ENCODE data around the gene KDF1. TPM values are rescaled to one million over a fixed set of nuclear protein-coding genes. Genes with fewer than 3 reads are reported as not detected.

KDF1 gene
- total RNA-seq, 4 donors from 2014 or later, result 2.3 TPM; not detected in 3

DNA sequence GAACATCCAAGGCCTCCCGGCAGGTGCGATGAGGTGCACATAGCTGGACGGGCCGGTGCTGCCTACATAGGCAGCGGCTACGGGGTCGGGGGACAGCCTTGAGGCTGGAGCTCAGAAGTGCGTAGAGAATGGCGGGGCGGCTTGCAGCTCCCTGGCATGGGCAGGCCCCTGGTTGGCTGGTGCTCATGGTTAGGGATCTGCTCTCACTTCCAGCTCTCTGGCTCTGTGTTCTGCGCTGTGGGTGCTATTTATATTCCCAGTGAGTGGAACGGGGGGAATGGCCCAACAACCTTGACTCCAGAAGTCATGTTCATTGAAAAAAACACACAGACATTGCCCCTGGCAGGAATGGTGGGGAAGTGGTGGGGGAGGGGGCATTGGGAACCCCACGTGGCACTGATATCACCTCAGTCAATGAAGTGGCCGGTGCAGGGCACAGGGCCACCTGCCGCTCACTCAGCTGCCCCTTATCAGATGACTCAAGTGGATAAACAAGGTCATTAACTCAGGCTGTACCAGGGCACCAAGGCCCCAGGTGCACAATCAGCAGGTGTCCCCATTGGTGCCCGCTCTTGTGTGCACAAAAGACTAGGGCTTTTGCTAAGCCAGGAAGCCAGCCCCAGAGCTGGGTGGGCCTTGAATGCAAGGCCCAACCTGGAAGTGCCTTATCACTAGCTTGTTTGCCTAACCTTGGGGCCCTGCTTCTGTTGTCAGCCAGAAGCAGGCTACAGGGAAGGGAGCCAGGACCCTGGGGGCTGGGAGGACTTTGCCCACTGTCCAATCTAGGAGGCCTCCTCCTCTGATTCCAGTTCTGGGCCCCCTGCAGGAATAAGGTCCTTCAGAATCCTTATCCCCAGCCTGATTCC, 46.3 kb downstream of the KDF1 start, which contains the start of gene NR0B2:
NR0B2 (minus strand) TSS at position 222 of the 866 bp plus-strand sequence; CDS start at position 187, 35 bp downstream.
- ATAC-seq, result no peak
- Histone ChIP-seq H3K27me3 (no peaks in the 10 kb centered on the region), H3K9me3 (no peaks in the 10 kb centered on the region), H3K36me3 (no peaks in the 10 kb centered on the region), H3K27ac (no peak within 1 kb of the TSS), H3K4me3 (no peak within 1 kb of the TSS), H3K4me1 (no peaks in the 10 kb centered on the region)
- TF ChIP-seq CTCF (IDR thresholded peaks at IDR 0.05) (no peak), POLR2AphosphoS5 (IDR thresholded peaks at IDR 0.05) (no peak), POLR2A (IDR thresholded peaks at IDR 0.05) (no peak), EP300 (IDR thresholded peaks at IDR 0.05) (no peak)
- no CpG with 5 or more reads among the region's 16 CpGs for WGBS, 2 donors (ENCODE audit: low coverage in 1 of 2)

GRCh38 chr1:26913389-26913753, 46.9 kb downstream of the KDF1 start:
- 60 to 100% methylated on average over 1 of the region's 5 CpGs for WGBS, 2 donors (ENCODE audit: low coverage in 1 of 2)
- Histone ChIP-seq H3K4me1 (no peaks in the 10 kb centered on the region), H3K4me3 (no peak overlapping the region), H3K36me3 (no peaks in the 10 kb centered on the region), H3K9me3 (no peaks in the 10 kb centered on the region), H3K27me3 (no peaks in the 10 kb centered on the region), H3K27ac (no peak overlapping the region)
- no peak for ATAC-seq
- no peak for TF ChIP-seq POLR2AphosphoS5 (IDR thresholded peaks at IDR 0.05)
- TF ChIP-seq EP300 (IDR thresholded peaks at IDR 0.05), result no peak
- TF ChIP-seq POLR2A (IDR thresholded peaks at IDR 0.05), result no peak
- no peak for TF ChIP-seq CTCF (IDR thresholded peaks at IDR 0.05)

- Histone ChIP-seq H3K36me3 (no peaks in the 10 kb centered on the region), H3K27me3 (no peaks in the 10 kb centered on the region), H3K4me1 (no peaks in the 10 kb centered on the region), H3K27ac (no peak overlapping the region), H3K4me3 (no peak overlapping the region), H3K9me3 (no peaks in the 10 kb centered on the region)
- no peak for ATAC-seq
- no peak for TF ChIP-seq POLR2A (IDR thresholded peaks at IDR 0.05)
- no peak for TF ChIP-seq EP300 (IDR thresholded peaks at IDR 0.05)
- no peak for TF ChIP-seq POLR2AphosphoS5 (IDR thresholded peaks at IDR 0.05)
- TF ChIP-seq CTCF (IDR thresholded peaks at IDR 0.05), result no peak
- 48 to 55% methylated on average over 2 of the region's 2 CpGs for WGBS, 2 donors (ENCODE audit: low coverage in 1 of 2)
Measured at GRCh38 chr1:26912147-26912490, 48.1 kb downstream of the KDF1 start.

DNA sequence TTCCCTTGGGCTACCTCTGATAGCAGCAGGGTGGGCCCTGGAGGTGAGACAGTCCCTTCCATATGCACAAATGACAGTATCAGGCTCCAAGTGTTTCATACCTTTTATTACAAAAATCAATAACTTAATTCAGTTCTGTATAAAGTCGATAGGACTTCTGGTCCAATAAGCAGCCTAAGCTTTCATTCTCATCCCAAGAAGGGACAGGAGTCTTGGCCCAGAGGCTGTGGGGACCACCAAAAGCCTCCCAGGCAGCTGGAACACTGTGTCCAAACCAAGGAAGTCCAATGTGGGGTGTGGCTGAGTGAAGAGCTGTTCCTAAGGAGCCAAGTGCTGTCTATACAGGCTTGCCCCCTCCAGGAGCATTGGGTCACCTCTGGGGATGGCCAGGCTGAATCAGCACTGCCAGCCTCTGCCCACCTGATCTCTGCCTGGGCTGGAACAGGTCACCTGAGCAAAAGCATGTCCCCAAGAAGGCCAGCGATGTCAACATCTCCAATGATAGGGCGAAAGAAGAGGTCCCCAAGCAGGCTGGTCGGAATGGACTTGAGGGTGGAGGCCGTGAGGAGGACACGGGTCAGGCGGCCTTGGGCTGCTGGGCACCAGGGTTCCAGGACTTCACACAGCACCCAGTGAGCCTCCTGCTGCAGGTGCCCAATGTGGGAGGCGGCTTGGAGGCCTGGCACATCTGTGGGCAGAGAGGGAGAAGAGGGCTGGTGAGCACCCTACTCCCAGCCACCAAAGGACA, 48.7 kb downstream of the KDF1 start:
- Histone ChIP-seq H3K9me3 (no peaks in the 10 kb centered on the region), H3K36me3 (no peaks in the 10 kb centered on the region), H3K27me3 (no peaks in the 10 kb centered on the region), H3K4me3 (no peak overlapping the region), H3K4me1 (no peaks in the 10 kb centered on the region), H3K27ac (no peak overlapping the region)
- TF ChIP-seq CTCF (IDR thresholded peaks at IDR 0.05), result no peak
- no peak for TF ChIP-seq POLR2AphosphoS5 (IDR thresholded peaks at IDR 0.05)
- no peak for TF ChIP-seq EP300 (IDR thresholded peaks at IDR 0.05)
- no peak for TF ChIP-seq POLR2A (IDR thresholded peaks at IDR 0.05)
- no peak for ATAC-seq
- WGBS, 2 donors (ENCODE audit: low coverage in 1 of 2), result 60 to 80% methylated on average over 1 of the region's 8 CpGs

Data from gastroesophageal sphincter (tissue), 4 donors.